ENCODE measurements around the gene ULK1.
A peak's percentile ranks its signal among the peaks of the same experiment; 100 is the strongest.

ULK1 gene

GRCh38 chr12:131892711-131893604, 1.5 kb upstream of the ULK1 start:
- no peak for DNase-seq

DNA sequence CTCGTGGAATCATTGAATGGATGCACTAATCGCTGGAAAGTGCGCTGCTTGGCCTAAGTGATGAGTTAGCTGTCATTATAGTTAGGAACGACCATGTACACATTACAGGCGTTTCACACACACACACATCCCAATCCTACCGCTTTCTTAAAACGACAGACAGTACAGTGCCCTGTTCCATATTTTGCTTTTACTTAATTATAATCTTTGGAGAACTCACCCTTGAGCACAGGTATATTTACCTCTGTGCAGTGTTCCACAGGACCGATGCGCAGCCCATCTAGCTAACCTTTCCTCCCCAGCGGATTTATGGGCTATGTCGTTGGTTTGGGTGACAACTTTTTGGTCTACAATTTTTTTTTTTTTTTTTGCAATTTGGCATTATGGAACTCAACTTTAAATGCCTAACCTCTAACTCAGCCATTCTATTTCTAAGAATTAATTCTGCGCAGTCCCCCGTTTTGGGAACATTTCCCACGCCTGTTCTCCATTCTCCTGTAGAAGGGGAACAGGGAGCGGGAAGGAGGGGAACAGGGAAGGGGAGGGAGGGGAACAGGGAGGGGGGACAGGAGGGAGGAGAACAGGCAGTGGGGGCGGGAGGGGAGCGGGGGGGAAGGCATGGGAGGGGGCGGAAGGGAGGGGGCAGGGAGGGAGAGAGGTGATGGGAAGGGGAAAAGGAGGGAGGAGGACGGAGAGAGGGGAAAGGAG, 663 bp upstream of the ULK1 start:
- no peak for DNase-seq

- peak; percentile 4 for DNase-seq
Observed at GRCh38 chr12:131894981-131895639, 688 bp downstream of the ULK1 start.

- DNase-seq, result no peak
Observed at GRCh38 chr12:131895640-131896079, 1.2 kb downstream of the ULK1 start.

- peak; percentile 86 for DNase-seq
Observed at GRCh38 chr12:131896080-131896810, 1.8 kb downstream of the ULK1 start.

DNA sequence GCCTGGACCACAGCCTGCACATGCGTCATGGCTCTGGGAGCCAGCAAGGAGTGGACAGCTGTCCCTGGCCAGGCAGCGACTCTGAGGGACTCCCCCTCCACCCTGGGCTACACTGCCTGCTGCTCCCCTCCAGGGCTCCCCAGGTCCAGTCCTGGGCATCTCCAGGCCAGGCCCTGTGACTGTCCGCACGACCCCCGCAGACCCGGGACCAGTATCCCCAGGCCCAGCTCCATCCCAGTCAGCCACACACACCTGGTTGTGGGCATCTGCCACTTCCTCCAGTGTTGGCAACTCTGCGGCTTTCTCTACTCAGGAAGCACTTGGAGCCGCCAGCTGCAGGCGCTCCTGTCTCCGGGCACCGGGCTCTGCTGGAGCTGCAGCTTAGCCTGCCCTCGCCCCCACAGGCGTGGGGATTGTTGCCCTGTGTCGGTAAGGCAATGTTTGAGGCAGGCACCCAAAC, 2.4 kb downstream of the ULK1 start:
- DNase-seq, result no peak

- no peak for DNase-seq
Observed at GRCh38 chr12:131897276-131897675, 2.9 kb downstream of the ULK1 start.

- no peak for DNase-seq
Observed at GRCh38 chr12:131897875-131898274, 3.5 kb downstream of the ULK1 start.

DNA sequence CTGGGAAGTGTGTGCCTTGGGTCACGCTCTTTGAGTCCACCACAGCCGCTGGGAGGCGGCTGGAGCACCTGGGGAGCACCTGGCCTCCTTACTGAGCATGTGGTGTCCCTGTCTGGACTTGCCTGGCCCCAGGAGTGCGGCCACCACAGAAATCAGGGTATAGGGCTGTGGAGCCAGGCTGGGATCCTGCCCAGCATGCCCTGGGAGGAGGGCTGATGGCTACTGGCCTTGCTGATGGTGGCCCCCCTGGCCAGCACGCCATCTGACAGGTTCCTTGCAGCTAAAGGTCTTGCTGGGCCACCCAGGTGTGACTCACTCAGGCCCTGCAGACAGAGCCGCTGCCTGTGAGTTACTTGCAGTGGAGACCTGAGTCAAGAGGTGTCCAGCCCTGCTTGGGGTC, 6.0 kb downstream of the ULK1 start:
- DNase-seq, result no peak

GRCh38 chr12:131901431-131902331, 7.3 kb downstream of the ULK1 start:
- no peak for DNase-seq

DNA sequence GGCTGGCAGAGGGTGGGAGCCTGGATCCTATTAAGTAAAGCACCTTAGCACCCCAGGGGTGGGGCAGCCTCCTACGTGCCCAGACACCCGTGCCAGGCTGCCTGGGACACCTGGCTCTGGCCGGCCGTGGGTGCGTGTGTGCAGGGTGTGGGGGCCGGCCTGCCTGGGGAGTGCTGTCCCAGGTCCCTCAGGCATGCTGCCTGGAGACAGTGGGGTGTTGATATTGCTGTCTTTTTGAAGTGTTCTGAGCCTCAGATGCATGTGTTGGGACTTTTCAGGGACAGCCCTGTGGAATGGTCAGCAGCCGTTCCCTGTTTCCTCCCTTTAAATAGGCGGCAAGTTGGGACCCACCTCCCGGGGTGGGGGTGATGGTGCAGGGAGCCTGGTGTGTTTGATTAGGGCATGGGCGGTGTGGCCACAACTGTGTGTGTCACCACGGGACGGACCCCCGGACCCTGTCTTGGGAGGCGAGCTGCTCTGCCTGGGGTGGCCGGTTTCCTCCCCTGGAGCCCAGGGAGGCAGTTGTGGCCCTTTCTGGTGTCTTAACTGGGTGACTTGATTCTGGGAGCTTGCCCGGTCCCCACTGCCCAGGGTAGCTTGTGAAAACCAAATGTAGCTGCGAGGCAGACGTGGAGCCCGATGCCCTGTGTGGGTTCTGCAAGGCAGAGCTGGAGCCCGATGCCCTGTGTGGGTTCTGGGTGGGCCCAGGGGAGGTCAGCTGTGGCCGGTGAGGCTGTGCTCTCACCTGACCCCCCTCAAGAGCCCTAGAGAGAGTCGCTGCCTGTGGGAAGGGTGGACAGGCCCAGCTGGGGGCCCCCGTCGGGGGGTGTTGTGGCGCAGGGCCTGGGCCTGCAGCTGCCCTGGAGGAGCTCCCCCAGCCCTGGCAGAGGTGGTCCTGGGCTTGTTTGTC, 8.2 kb downstream of the ULK1 start:
- no peak for DNase-seq

GRCh38 chr12:131903270-131904255, 9.1 kb downstream of the ULK1 start:
- DNase-seq, result peak; percentile 35

GRCh38 chr12:131904346-131904745, 9.9 kb downstream of the ULK1 start:
- DNase-seq, result no peak

GRCh38 chr12:131905081-131905629, 10.7 kb downstream of the ULK1 start:
- DNase-seq, result no peak

GRCh38 chr12:131905630-131906091, 11.2 kb downstream of the ULK1 start:
- no peak for DNase-seq

- DNase-seq, result no peak
Observed at GRCh38 chr12:131907379-131908091, 13.1 kb downstream of the ULK1 start.

All from fibroblast of skin of back (primary cell).